SK-N-SH (cell line): Measurements from ENCODE around the gene LNX2. TPM values are rescaled to one million over a fixed set of nuclear protein-coding genes. Genes with fewer than 3 reads are reported as not detected.

Experiments
- CTCF ChIA-PET: fragments of 300-600, 350-600 bp; formaldehyde crosslinking; extraction: SDS; loops from one replicate; lab custom pipeline; 2021; lab: Yijun Ruan, JAX
- POLR2A ChIA-PET: fragments of 350-600 bp; sonication (Branson Sonifier 250); formaldehyde crosslinking; extraction: SDS; loops from one replicate; lab custom pipeline; 2020; ENCODE audit warnings: antibody characterized with exemption, inconsistent platforms; lab: Yijun Ruan, JAX
- DNase-seq: peaks from one replicate; pipeline ENCODE4 v3.0.0; 2012
- H2AFZ ChIP-seq: fragments of 200-600 bp; sonication (generic); 2 replicates; pipeline ENCODE4 v1.8.1; 2016; ENCODE audit warnings: antibody characterized with exemption, mild to moderate bottlenecking, low read depth
- H3F3A ChIP-seq: fragments of 200-600 bp; sonication (generic); replicated peaks from 2 replicates; pipeline ENCODE3; 2016; ENCODE audit warnings: antibody characterized with exemption, mild to moderate bottlenecking; ENCODE audit not compliant: insufficient read depth
- H3K27ac ChIP-seq, 2 experiments: fragments of 200-500 bp in 1 of 2; fragments of 200-600 bp in 1 of 2; sonication (Bioruptor generic) in 1 of 2; sonication (generic), shearing (Covaris generic) in 1 of 2; 2 replicates each; pipeline versions ENCODE4 v1.5.1 to v1.6.1; 2014 to 2016; ENCODE audit warnings: low read depth in 2 of 2, inconsistent platforms in 1 of 2, low read length in 1 of 2, mild to moderate bottlenecking in 1 of 2, mixed read lengths in 1 of 2
- H3K27me3 ChIP-seq: fragments of 200-600 bp; sonication (generic), shearing (Covaris generic); 2 replicates; pipeline ENCODE4 v1.6.1; 2016; ENCODE audit warnings: mixed run types; ENCODE audit not compliant: insufficient read depth
- H3K36me3 ChIP-seq, 2 experiments: fragments of 200-500 bp in 1 of 2; fragments of 200-600 bp in 1 of 2; sonication (Bioruptor generic) in 1 of 2; sonication (generic) in 1 of 2; replicated peaks in 1 of 2; 2 replicates each; pipeline versions ENCODE3 to v1.5.1; 2014 to 2016; ENCODE audit warnings: low read length in 1 of 2, mild to moderate bottlenecking in 1 of 2; ENCODE audit not compliant: insufficient read depth in 2 of 2, control insufficient read depth in 1 of 2
- H3K4me1 ChIP-seq, 2 experiments: fragments of 200-500 bp in 1 of 2; fragments of 200-600 bp in 1 of 2; sonication (Bioruptor generic) in 1 of 2; sonication (generic), shearing (Covaris generic) in 1 of 2; 2 replicates each; pipeline versions ENCODE4 v1.5.1 to v1.6.1; 2014 to 2016; ENCODE audit warnings: low read depth in 1 of 2, low read length in 1 of 2, mixed run types in 1 of 2; ENCODE audit not compliant: insufficient read depth in 2 of 2, control insufficient read depth in 1 of 2
- H3K4me2 ChIP-seq: fragments of 200-600 bp; sonication (generic), shearing (Covaris generic); 2 replicates; pipeline ENCODE4 v1.6.1; 2017; ENCODE audit warnings: mixed run types
- H3K4me3 ChIP-seq, 2 experiments: fragments of 200-500 bp in 1 of 2; fragments of 200-600 bp in 1 of 2; sonication (Bioruptor generic) in 1 of 2; sonication (generic), shearing (Covaris generic) in 1 of 2; 2 replicates each; pipeline versions ENCODE4 v1.5.1 to v1.8.1; 2014 to 2016; ENCODE audit warnings: low read depth in 2 of 2, inconsistent platforms in 1 of 2, low read length in 1 of 2, mild to moderate bottlenecking in 1 of 2, mixed read lengths in 1 of 2, moderate library complexity in 1 of 2
- H3K79me2 ChIP-seq: fragments of 200-600 bp; sonication (generic); 2 replicates; pipeline ENCODE4 v1.8.1; 2017; ENCODE audit warnings: mild to moderate bottlenecking; ENCODE audit not compliant: insufficient read depth
- H3K9ac ChIP-seq: fragments of 200-600 bp; sonication (generic); 2 replicates; pipeline ENCODE4 v1.6.1; 2017; ENCODE audit warnings: mixed run types
- H3K9me2 ChIP-seq: fragments of 200-600 bp; sonication (generic); 2 replicates; pipeline ENCODE4 v1.6.1; 2017; ENCODE audit warnings: mixed run types
- H3K9me3 ChIP-seq: fragments of 200-600 bp; sonication (generic); 2 replicates; pipeline ENCODE4 v1.6.1; 2017; ENCODE audit warnings: mixed run types, mild to moderate bottlenecking, moderate library complexity
- H4K20me1 ChIP-seq: fragments of 200-600 bp; sonication (generic); 2 replicates; pipeline ENCODE4 v1.6.1; 2017; ENCODE audit warnings: mild to moderate bottlenecking, mixed run types; ENCODE audit not compliant: insufficient read depth
- EP300 ChIP-seq, 2 experiments: IDR thresholded peaks; 2 replicates each; pipeline versions ENCODE4 v1.4.0 to v1.6.1; 2012; ENCODE audit warnings: borderline replicate concordance in 1 of 2, low read depth in 1 of 2, low read length in 1 of 2
- NFIC ChIP-seq: IDR thresholded peaks from 2 replicates; pipeline ENCODE4 v1.4.0; 2012; ENCODE audit warnings: borderline replicate concordance
- RAD21 ChIP-seq: IDR thresholded peaks from 2 replicates; pipeline ENCODE4 v1.6.1; 2012; ENCODE audit warnings: mild to moderate bottlenecking, low read length
- RCOR1 ChIP-seq: fragments of 150-350 bp; IDR thresholded peaks from 2 replicates; pipeline ENCODE4 v1.6.1; 2017; ENCODE audit warnings: antibody characterized with exemption, low read length
- RFX5 ChIP-seq: IDR thresholded peaks from 2 replicates; pipeline ENCODE4 v1.6.1; 2012; ENCODE audit warnings: mild to moderate bottlenecking, improper control_type of control experiment, low read length
- RXRA ChIP-seq: IDR thresholded peaks from 2 replicates; pipeline ENCODE4 v1.4.0; 2012; ENCODE audit warnings: low read depth, mild to moderate bottlenecking, borderline replicate concordance
- SMC3 ChIP-seq: IDR thresholded peaks from 2 replicates; pipeline ENCODE4 v1.6.1; 2012; ENCODE audit warnings: low read depth, low read length, improper control_type of control experiment
- TAF1 ChIP-seq: IDR thresholded peaks from 2 replicates; pipeline ENCODE4 v1.6.1; 2012; ENCODE audit warnings: low read depth, mild to moderate bottlenecking, low read length, moderate library complexity, borderline replicate concordance
- TEAD4 ChIP-seq: IDR thresholded peaks from 2 replicates; pipeline ENCODE4 v1.4.0; 2012; ENCODE audit warnings: mild to moderate bottlenecking, borderline replicate concordance; ENCODE audit not compliant: insufficient read depth
- polyA plus RNA-seq, 3 experiments: library from polyadenylated mRNA; depleted of rRNA; stranded (reverse); fragments of >200 nt; gene quantifications; 2 replicates each; pipeline ENCODE4 v1.2.3, GENCODE V29; 2012
- TF ChIP-seq, protein P1 (sequence below): IDR thresholded peaks from 2 replicates; pipeline ENCODE4; 2012
- TF ChIP-seq, protein P2 (sequence below): fragments of 200-600 bp; sonication (generic); IDR thresholded peaks from 2 replicates; pipeline ENCODE4 v1.6.1; 2017; ENCODE audit warnings: antibody characterized with exemption, mild to moderate bottlenecking, moderate library complexity
- TF ChIP-seq, protein P3 (sequence below): IDR thresholded peaks from 2 replicates; pipeline ENCODE4 v1.6.1; 2012; ENCODE audit warnings: mild to moderate bottlenecking, low read depth, low read length, moderate library complexity
- TF ChIP-seq, protein P4 (sequence below): fragments of 150-350 bp; IDR thresholded peaks from 2 replicates; pipeline ENCODE4 v1.6.1; 2016; ENCODE audit warnings: mild to moderate bottlenecking, low read depth, low read length

LNX2 gene
- polyA plus RNA-seq, 1 of the 3 experiments (the other 2 are of a cell fraction) = 3.7 TPM

DNA sequence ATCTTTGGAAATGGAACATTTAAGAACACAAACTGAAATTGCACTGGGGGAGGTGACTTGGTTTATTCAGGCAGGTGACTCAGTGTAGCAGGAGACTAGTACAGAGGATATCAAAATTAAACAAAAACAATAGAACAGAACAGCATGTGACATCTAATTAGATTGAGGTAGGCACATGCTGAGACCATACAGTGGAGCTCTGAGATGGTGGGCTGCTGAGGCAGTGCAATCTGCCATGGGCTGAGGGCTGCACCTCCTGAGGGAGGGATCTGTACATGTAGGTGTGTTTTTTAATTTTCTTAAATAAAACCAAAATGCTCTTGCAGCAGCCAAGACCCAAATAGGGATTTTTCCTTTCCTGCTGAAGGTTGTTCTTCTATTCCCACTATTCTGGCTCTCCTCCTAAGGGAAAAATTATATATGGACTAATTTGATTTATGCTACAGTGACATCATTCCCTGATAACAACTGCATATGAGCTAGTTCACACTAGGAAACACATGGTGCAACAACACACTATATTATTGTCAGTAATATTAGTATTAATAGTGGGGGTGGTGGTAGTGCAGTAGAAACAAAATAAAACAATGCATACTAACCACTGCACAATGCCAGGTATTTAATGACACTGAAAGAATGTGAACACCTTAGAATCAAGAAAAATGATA, 48.0 kb downstream of the LNX2 start:
- Histone ChIP-seq H3K27me3 (no peaks in the 10 kb centered on the region), H3F3A (no peaks in the 10 kb centered on the region), H3K4me3 (no peak overlapping the region), H3K36me3 (peaks cover 9 to 13% of the 10 kb centered on the region in 2 experiments), H3K27ac (no peak overlapping the region), H3K4me1 (peaks cover 0 to 4% of the 10 kb centered on the region in 2 experiments; a peak in 2 of 4 replicates), H3K9ac (no peak overlapping the region), H3K9me2 (no peaks in the 10 kb centered on the region), H4K20me1 (no peaks in the 10 kb centered on the region), H2AFZ (no peak overlapping the region), H3K9me3 (no peaks in the 10 kb centered on the region), H3K79me2 (no peaks in the 10 kb centered on the region), H3K4me2 (no peak overlapping the region)
- TF ChIP-seq, protein P1, sequence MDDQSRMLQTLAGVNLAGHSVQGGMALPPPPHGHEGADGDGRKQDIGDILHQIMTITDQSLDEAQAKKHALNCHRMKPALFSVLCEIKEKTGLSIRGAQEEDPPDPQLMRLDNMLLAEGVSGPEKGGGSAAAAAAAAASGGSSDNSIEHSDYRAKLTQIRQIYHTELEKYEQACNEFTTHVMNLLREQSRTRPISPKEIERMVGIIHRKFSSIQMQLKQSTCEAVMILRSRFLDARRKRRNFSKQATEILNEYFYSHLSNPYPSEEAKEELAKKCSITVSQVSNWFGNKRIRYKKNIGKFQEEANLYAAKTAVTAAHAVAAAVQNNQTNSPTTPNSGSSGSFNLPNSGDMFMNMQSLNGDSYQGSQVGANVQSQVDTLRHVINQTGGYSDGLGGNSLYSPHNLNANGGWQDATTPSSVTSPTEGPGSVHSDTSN = no peak
- TF ChIP-seq EP300 (IDR thresholded peaks at IDR 0.05; ENCODE audit: borderline replicate concordance in 1 of 2, low read depth in 1 of 2, low read length in 1 of 2) (no peak), TEAD4 (no peak), RAD21 (no peak), NFIC (no peak), RXRA (no peak), TAF1 (no peak), RCOR1 (no peak), SMC3 (no peak), RFX5 (no peak)
- TF ChIP-seq, protein P2, sequence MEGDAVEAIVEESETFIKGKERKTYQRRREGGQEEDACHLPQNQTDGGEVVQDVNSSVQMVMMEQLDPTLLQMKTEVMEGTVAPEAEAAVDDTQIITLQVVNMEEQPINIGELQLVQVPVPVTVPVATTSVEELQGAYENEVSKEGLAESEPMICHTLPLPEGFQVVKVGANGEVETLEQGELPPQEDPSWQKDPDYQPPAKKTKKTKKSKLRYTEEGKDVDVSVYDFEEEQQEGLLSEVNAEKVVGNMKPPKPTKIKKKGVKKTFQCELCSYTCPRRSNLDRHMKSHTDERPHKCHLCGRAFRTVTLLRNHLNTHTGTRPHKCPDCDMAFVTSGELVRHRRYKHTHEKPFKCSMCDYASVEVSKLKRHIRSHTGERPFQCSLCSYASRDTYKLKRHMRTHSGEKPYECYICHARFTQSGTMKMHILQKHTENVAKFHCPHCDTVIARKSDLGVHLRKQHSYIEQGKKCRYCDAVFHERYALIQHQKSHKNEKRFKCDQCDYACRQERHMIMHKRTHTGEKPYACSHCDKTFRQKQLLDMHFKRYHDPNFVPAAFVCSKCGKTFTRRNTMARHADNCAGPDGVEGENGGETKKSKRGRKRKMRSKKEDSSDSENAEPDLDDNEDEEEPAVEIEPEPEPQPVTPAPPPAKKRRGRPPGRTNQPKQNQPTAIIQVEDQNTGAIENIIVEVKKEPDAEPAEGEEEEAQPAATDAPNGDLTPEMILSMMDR = no peak
- TF ChIP-seq, protein P3, sequence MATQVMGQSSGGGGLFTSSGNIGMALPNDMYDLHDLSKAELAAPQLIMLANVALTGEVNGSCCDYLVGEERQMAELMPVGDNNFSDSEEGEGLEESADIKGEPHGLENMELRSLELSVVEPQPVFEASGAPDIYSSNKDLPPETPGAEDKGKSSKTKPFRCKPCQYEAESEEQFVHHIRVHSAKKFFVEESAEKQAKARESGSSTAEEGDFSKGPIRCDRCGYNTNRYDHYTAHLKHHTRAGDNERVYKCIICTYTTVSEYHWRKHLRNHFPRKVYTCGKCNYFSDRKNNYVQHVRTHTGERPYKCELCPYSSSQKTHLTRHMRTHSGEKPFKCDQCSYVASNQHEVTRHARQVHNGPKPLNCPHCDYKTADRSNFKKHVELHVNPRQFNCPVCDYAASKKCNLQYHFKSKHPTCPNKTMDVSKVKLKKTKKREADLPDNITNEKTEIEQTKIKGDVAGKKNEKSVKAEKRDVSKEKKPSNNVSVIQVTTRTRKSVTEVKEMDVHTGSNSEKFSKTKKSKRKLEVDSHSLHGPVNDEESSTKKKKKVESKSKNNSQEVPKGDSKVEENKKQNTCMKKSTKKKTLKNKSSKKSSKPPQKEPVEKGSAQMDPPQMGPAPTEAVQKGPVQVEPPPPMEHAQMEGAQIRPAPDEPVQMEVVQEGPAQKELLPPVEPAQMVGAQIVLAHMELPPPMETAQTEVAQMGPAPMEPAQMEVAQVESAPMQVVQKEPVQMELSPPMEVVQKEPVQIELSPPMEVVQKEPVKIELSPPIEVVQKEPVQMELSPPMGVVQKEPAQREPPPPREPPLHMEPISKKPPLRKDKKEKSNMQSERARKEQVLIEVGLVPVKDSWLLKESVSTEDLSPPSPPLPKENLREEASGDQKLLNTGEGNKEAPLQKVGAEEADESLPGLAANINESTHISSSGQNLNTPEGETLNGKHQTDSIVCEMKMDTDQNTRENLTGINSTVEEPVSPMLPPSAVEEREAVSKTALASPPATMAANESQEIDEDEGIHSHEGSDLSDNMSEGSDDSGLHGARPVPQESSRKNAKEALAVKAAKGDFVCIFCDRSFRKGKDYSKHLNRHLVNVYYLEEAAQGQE = no peak
- TF ChIP-seq, protein P4, sequence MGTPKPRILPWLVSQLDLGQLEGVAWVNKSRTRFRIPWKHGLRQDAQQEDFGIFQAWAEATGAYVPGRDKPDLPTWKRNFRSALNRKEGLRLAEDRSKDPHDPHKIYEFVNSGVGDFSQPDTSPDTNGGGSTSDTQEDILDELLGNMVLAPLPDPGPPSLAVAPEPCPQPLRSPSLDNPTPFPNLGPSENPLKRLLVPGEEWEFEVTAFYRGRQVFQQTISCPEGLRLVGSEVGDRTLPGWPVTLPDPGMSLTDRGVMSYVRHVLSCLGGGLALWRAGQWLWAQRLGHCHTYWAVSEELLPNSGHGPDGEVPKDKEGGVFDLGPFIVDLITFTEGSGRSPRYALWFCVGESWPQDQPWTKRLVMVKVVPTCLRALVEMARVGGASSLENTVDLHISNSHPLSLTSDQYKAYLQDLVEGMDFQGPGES = no peak
- no peak for DNase-seq
- ChIA-PET POLR2A (interaction anchor here (0.8 kb wide), 1 partner anchor 50 kb away, joined by 3 read pairs; no protein-coding TSS in a partner anchor), CTCF (interaction anchor here (1.0 kb wide), 2 partner anchors 39 to 56 kb away, joined by 4 to 6 read pairs; no protein-coding TSS in a partner anchor)
